ENCODE data around the gene PRF1.

Gene PRF1

GRCh38 chr10:70564113-70564725 lies 38.3 kb downstream of the PRF1 start:
- TF ChIP-seq TCF12 (IDR thresholded peaks at IDR 0.05; ENCODE audit: low read depth) (no peak), USF1 (IDR thresholded peaks at IDR 0.05) (no peak), TEAD4 (IDR thresholded peaks at IDR 0.05) (no peak), TAF1 (IDR thresholded peaks at IDR 0.05; ENCODE audit: low read depth) (no peak), REST (IDR thresholded peaks at IDR 0.05; ENCODE audit: low read depth) (no peak), EGR1 (IDR thresholded peaks at IDR 0.05) (no peak), CREB1 (IDR thresholded peaks at IDR 0.05; ENCODE audit: low read depth) (no peak), EP300 (IDR thresholded peaks at IDR 0.05; ENCODE audit: borderline replicate concordance) (no peak), NFIC (IDR thresholded peaks at IDR 0.05) (no peak), RAD21 (IDR thresholded peaks at IDR 0.05; ENCODE audit: low read depth) (no peak), YY1 (IDR thresholded peaks at IDR 0.05; ENCODE audit: low read depth) (no peak), ZBTB7A (IDR thresholded peaks at IDR 0.05; ENCODE audit: low read depth) (no peak), CEBPB (IDR thresholded peaks at IDR 0.05) (no peak), MAX (IDR thresholded peaks at IDR 0.05) (no peak)

GRCh38 chr10:70563230-70563629 lies 39.3 kb downstream of the PRF1 start:
- TF ChIP-seq EGR1 (IDR thresholded peaks at IDR 0.05) (no peak), TAF1 (IDR thresholded peaks at IDR 0.05; ENCODE audit: low read depth) (no peak), RAD21 (IDR thresholded peaks at IDR 0.05; ENCODE audit: low read depth) (no peak), YY1 (IDR thresholded peaks at IDR 0.05; ENCODE audit: low read depth) (no peak), NFIC (IDR thresholded peaks at IDR 0.05) (no peak), REST (IDR thresholded peaks at IDR 0.05; ENCODE audit: low read depth) (no peak), ZBTB7A (IDR thresholded peaks at IDR 0.05; ENCODE audit: low read depth) (no peak), TEAD4 (IDR thresholded peaks at IDR 0.05) (no peak), TCF12 (IDR thresholded peaks at IDR 0.05; ENCODE audit: low read depth) (no peak), USF1 (IDR thresholded peaks at IDR 0.05) (no peak)

- TF ChIP-seq TCF12 (IDR thresholded peaks at IDR 0.05; ENCODE audit: low read depth) (no peak), RAD21 (IDR thresholded peaks at IDR 0.05; ENCODE audit: low read depth) (no peak), TEAD4 (IDR thresholded peaks at IDR 0.05) (no peak), TAF1 (IDR thresholded peaks at IDR 0.05; ENCODE audit: low read depth) (no peak), EP300 (IDR thresholded peaks at IDR 0.05; ENCODE audit: borderline replicate concordance) (no peak), USF1 (IDR thresholded peaks at IDR 0.05) (no peak), MAX (IDR thresholded peaks at IDR 0.05) (no peak), EGR1 (IDR thresholded peaks at IDR 0.05) (no peak), CREB1 (IDR thresholded peaks at IDR 0.05; ENCODE audit: low read depth) (no peak), REST (IDR thresholded peaks at IDR 0.05; ENCODE audit: low read depth) (no peak), NFIC (IDR thresholded peaks at IDR 0.05) (no peak)
Observed at GRCh38 chr10:70562036-70562755, 40.3 kb downstream of the PRF1 start.

GRCh38 chr10:70561558-70561957 lies 41.0 kb downstream of the PRF1 start:
- TF ChIP-seq TCF12 (IDR thresholded peaks at IDR 0.05; ENCODE audit: low read depth) (no peak), EP300 (IDR thresholded peaks at IDR 0.05; ENCODE audit: borderline replicate concordance) (no peak), CREB1 (IDR thresholded peaks at IDR 0.05; ENCODE audit: low read depth) (no peak), TAF1 (IDR thresholded peaks at IDR 0.05; ENCODE audit: low read depth) (no peak), YY1 (IDR thresholded peaks at IDR 0.05; ENCODE audit: low read depth) (no peak), FOXM1 (IDR thresholded peaks at IDR 0.05; ENCODE audit: borderline replicate concordance, low read depth) (no peak), MAX (IDR thresholded peaks at IDR 0.05) (no peak), TEAD4 (IDR thresholded peaks at IDR 0.05) (no peak), CEBPB (IDR thresholded peaks at IDR 0.05) (no peak), REST (IDR thresholded peaks at IDR 0.05; ENCODE audit: low read depth) (no peak), RAD21 (IDR thresholded peaks at IDR 0.05; ENCODE audit: low read depth) (no peak)
